ENCODE data around the gene PRR20G. TPM values are rescaled to one million over a fixed set of nuclear protein-coding genes. Genes with fewer than 3 reads are reported as not detected.

PRR20G gene
- polyA plus RNA-seq, 1 donor from 2014 or later, result not detected

DNA sequence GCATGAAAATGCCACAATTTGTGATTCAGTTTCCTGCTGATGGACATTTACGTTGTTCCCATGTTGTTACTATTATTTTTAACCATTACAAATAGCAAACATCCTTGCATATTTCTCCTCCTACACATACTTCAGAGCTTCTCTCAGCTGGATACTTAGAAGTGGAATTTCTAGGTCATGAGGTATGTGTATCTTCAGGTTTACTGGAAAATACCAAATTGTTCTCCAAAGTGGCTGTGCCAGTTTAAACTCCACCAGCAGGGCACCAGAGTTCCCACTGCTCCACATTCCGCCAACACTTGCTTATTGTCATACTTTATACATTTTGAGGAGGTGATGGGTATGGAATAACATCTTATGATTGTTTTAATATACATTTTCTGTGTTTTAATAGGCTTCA lies 49.2 kb downstream of the PRR20G start:
- no peak overlapping the region for H3K9ac ChIP-seq (ENCODE audit: low read length)
- no peaks in the 10 kb centered on the region for H3K79me2 ChIP-seq (replicated peaks; ENCODE audit: insufficient read depth, low read length)
- no peaks in the 10 kb centered on the region for H4K20me1 ChIP-seq (ENCODE audit: insufficient read depth)
- H2AFZ ChIP-seq (ENCODE audit: low read depth, low read length), result no peak overlapping the region
- H3K36me3 ChIP-seq (ENCODE audit: insufficient read depth, low read length), result no peaks in the 10 kb centered on the region
- H3F3A ChIP-seq (ENCODE audit: insufficient read depth, low read length, poor library complexity, severe bottlenecking), result no peaks in the 10 kb centered on the region
- no peak overlapping the region for H3K4me2 ChIP-seq (ENCODE audit: low read length)
- no peak overlapping the region for H3K4me3 ChIP-seq (ENCODE audit: low read length)
- no peaks in the 10 kb centered on the region for H3K27me3 ChIP-seq (ENCODE audit: insufficient read depth, low read depth, low read length)
- H3K9me3 ChIP-seq (ENCODE audit: low read length), result no peaks in the 10 kb centered on the region
- no peaks in the 10 kb centered on the region for H3K9me2 ChIP-seq (ENCODE audit: insufficient read depth, low read length)
- no peak overlapping the region for H3K27ac ChIP-seq (ENCODE audit: low read length)
- TF ChIP-seq EZH2 (IDR thresholded peaks at IDR 0.05; ENCODE audit: borderline replicate concordance, insufficient read depth, low read length, poor library complexity, severe bottlenecking), result no peak
- TF ChIP-seq CTCF (IDR thresholded peaks at IDR 0.05; ENCODE audit: poor library complexity, severe bottlenecking), result no peak

- H4K20me1 ChIP-seq (ENCODE audit: insufficient read depth), result no peaks in the 10 kb centered on the region
- no peaks in the 10 kb centered on the region for H3K36me3 ChIP-seq (ENCODE audit: insufficient read depth, low read length)
- H2AFZ ChIP-seq (ENCODE audit: low read depth, low read length), result no peak overlapping the region
- no peak overlapping the region for H3K4me2 ChIP-seq (ENCODE audit: low read length)
- no peaks in the 10 kb centered on the region for H3K79me2 ChIP-seq (replicated peaks; ENCODE audit: insufficient read depth, low read length)
- no peaks in the 10 kb centered on the region for H3K9me3 ChIP-seq (ENCODE audit: low read length)
- no peak overlapping the region for H3K27ac ChIP-seq (ENCODE audit: low read length)
- H3K9me2 ChIP-seq (ENCODE audit: insufficient read depth, low read length), result no peaks in the 10 kb centered on the region
- no peak for TF ChIP-seq SMC3 (conservative IDR thresholded peaks at IDR 0.05; ENCODE audit: poor library complexity)
- TF ChIP-seq EP300 (conservative IDR thresholded peaks at IDR 0.05; ENCODE audit: poor library complexity, severe bottlenecking), result no peak
- no peak for TF ChIP-seq TAF1 (IDR thresholded peaks at IDR 0.05; ENCODE audit: low read depth)
- TF ChIP-seq POLR2AphosphoS5 (IDR thresholded peaks at IDR 0.05), result no peak
- TF ChIP-seq MXI1 (conservative IDR thresholded peaks at IDR 0.05; ENCODE audit: poor library complexity, severe bottlenecking), result no peak
- TF ChIP-seq CTCF (IDR thresholded peaks at IDR 0.05; ENCODE audit: poor library complexity, severe bottlenecking), result no peak
- no peak for TF ChIP-seq RAD21 (conservative IDR thresholded peaks at IDR 0.05)
- TF ChIP-seq EZH2 (IDR thresholded peaks at IDR 0.05; ENCODE audit: borderline replicate concordance, insufficient read depth, low read length, poor library complexity, severe bottlenecking), result no peak
- TF ChIP-seq, protein P1, sequence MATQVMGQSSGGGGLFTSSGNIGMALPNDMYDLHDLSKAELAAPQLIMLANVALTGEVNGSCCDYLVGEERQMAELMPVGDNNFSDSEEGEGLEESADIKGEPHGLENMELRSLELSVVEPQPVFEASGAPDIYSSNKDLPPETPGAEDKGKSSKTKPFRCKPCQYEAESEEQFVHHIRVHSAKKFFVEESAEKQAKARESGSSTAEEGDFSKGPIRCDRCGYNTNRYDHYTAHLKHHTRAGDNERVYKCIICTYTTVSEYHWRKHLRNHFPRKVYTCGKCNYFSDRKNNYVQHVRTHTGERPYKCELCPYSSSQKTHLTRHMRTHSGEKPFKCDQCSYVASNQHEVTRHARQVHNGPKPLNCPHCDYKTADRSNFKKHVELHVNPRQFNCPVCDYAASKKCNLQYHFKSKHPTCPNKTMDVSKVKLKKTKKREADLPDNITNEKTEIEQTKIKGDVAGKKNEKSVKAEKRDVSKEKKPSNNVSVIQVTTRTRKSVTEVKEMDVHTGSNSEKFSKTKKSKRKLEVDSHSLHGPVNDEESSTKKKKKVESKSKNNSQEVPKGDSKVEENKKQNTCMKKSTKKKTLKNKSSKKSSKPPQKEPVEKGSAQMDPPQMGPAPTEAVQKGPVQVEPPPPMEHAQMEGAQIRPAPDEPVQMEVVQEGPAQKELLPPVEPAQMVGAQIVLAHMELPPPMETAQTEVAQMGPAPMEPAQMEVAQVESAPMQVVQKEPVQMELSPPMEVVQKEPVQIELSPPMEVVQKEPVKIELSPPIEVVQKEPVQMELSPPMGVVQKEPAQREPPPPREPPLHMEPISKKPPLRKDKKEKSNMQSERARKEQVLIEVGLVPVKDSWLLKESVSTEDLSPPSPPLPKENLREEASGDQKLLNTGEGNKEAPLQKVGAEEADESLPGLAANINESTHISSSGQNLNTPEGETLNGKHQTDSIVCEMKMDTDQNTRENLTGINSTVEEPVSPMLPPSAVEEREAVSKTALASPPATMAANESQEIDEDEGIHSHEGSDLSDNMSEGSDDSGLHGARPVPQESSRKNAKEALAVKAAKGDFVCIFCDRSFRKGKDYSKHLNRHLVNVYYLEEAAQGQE (IDR thresholded peaks at IDR 0.05; ENCODE audit: borderline replicate concordance), result no peak
- H3K27me3 ChIP-seq (ENCODE audit: insufficient read depth, low read depth, low read length), result no peaks in the 10 kb centered on the region
- H3K4me3 ChIP-seq (ENCODE audit: low read length), result no peak overlapping the region
- no peaks in the 10 kb centered on the region for H3F3A ChIP-seq (ENCODE audit: insufficient read depth, low read length, poor library complexity, severe bottlenecking)
- no peak overlapping the region for H3K9ac ChIP-seq (ENCODE audit: low read length)
Observed at GRCh38 chr3:127237835-127238234, 50.0 kb downstream of the PRR20G start.

Data from neural cell (in vitro differentiated cells).